ENCODE data around the gene FLACC1.

Gene FLACC1

GRCh38 chr2:201260302-201260800 lies 96.8 kb downstream of the FLACC1 start, which contains the start of gene CASP8:
TSS of gene CASP8 (plus strand) at chr2:201260536. CDS start at chr2:201266487, 5,951 bp downstream.
- peak within 1 kb of the TSS; percentile 90 for H3K27ac ChIP-seq
- peak within 1 kb of the TSS; percentile 28 for H3K4me3 ChIP-seq (ENCODE audit: low read depth, low read length)
- no peak for TF ChIP-seq CTCF (IDR thresholded peaks at IDR 0.05; ENCODE audit: low read depth, low read length, missing control alignments)
- no peaks in the 10 kb centered on the region for H3K27me3 ChIP-seq (replicated peaks)
- DNase-seq = peak; percentile 32
- no peaks in the 10 kb centered on the region for H3K36me3 ChIP-seq (replicated peaks)
- in situ Hi-C loops (cut with HindIII; ENCODE audit: low pct_ligation_motif_present, low sequenced_read_pairs) = no loop called here

- in situ Hi-C loops (cut with HindIII; ENCODE audit: low pct_ligation_motif_present, low sequenced_read_pairs) = no loop called here
- Histone ChIP-seq H3K27me3 (replicated peaks) (no peaks in the 10 kb centered on the region), H3K4me3 (ENCODE audit: low read depth, low read length) (peak overlapping the region; percentile 62), H3K27ac (peak overlapping the region; percentile 90), H3K36me3 (replicated peaks) (no peaks in the 10 kb centered on the region)
- no peak for TF ChIP-seq CTCF (IDR thresholded peaks at IDR 0.05; ENCODE audit: low read depth, low read length, missing control alignments)
- no peak for DNase-seq
Measured at GRCh38 chr2:201258666-201259615, 98.2 kb downstream of the FLACC1 start.

- Histone ChIP-seq H3K36me3 (replicated peaks) (no peaks in the 10 kb centered on the region), H3K4me3 (ENCODE audit: low read depth, low read length) (peak overlapping the region; percentile 62), H3K27ac (peak overlapping the region; percentile 90), H3K27me3 (replicated peaks) (no peaks in the 10 kb centered on the region)
- in situ Hi-C loops (cut with HindIII; ENCODE audit: low pct_ligation_motif_present, low sequenced_read_pairs) = no loop called here
- peak; percentile 33 for TF ChIP-seq CTCF (IDR thresholded peaks at IDR 0.05; ENCODE audit: low read depth, low read length, missing control alignments)
- DNase-seq = peak; percentile 86
Measured at GRCh38 chr2:201257956-201258665, 99.0 kb downstream of the FLACC1 start.

GRCh38 chr2:201257381-201257955 lies 99.7 kb downstream of the FLACC1 start:
- H3K27ac ChIP-seq = peak overlapping the region; percentile 90
- no peaks in the 10 kb centered on the region for H3K36me3 ChIP-seq (replicated peaks)
- no peak for TF ChIP-seq CTCF (IDR thresholded peaks at IDR 0.05; ENCODE audit: low read depth, low read length, missing control alignments)
- no peaks in the 10 kb centered on the region for H3K27me3 ChIP-seq (replicated peaks)
- DNase-seq = no peak
- H3K4me3 ChIP-seq (ENCODE audit: low read depth, low read length) = peak overlapping the region; percentile 62
- in situ Hi-C loops (cut with HindIII; ENCODE audit: low pct_ligation_motif_present, low sequenced_read_pairs) = no loop called here

GRCh38 chr2:201256082-201256481 lies 101.1 kb downstream of the FLACC1 start:
- H3K4me3 ChIP-seq (ENCODE audit: low read depth, low read length) = no peak overlapping the region
- no peaks in the 10 kb centered on the region for H3K27me3 ChIP-seq (replicated peaks)
- TF ChIP-seq CTCF (IDR thresholded peaks at IDR 0.05; ENCODE audit: low read depth, low read length, missing control alignments) = no peak
- no peak for DNase-seq
- H3K27ac ChIP-seq = no peak overlapping the region
- H3K36me3 ChIP-seq (replicated peaks) = no peaks in the 10 kb centered on the region
- in situ Hi-C loops (cut with HindIII; ENCODE audit: low pct_ligation_motif_present, low sequenced_read_pairs) = no loop called here
